H54 (cell line): ENCODE results near the gene UBASH3B.

Source experiments
- DNase-seq: peaks from one replicate; pipeline ENCODE4 v3.0.0; 2011; ENCODE audit warnings: low spot score, mixed read lengths; ENCODE audit not compliant: insufficient read length
- FAIRE-seq: peaks from 3 replicates; lab custom pipeline; 2011; peaks lifted over from hg19 to GRCh38; lab: Jason Lieb, UNC
- POLR2A ChIP-seq: IDR thresholded peaks from 2 replicates; pipeline ENCODE4 v1.6.1; 2011; ENCODE audit warnings: low read depth, mild to moderate bottlenecking, low read length

The UBASH3B gene

GRCh38 chr11:122714004-122714403 is 58.5 kb downstream of the UBASH3B start:
- FAIRE-seq = no peak
- no peak for DNase-seq
- TF ChIP-seq POLR2A = no peak

DNA sequence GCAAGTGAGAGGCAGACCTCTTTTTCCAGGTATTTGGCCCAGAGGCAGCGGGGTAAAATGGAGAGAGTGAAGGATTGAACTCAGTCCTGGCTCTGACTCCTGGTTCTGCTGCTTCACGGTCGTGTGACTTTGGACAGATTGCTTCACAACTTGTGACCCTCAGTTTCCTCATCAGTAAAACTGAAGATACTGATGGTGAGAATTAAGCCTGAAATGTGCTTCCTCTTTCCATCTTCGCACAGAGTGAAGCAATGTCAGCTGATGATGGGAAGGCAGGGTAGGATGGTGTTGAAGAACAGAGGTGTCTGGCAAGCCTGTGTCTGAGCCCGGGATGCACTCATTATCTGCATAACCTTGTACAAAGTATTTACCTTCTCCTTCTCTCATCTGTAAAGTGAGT is 59.0 kb downstream of the UBASH3B start:
- TF ChIP-seq POLR2A = no peak
- FAIRE-seq = no peak
- no peak for DNase-seq

DNA sequence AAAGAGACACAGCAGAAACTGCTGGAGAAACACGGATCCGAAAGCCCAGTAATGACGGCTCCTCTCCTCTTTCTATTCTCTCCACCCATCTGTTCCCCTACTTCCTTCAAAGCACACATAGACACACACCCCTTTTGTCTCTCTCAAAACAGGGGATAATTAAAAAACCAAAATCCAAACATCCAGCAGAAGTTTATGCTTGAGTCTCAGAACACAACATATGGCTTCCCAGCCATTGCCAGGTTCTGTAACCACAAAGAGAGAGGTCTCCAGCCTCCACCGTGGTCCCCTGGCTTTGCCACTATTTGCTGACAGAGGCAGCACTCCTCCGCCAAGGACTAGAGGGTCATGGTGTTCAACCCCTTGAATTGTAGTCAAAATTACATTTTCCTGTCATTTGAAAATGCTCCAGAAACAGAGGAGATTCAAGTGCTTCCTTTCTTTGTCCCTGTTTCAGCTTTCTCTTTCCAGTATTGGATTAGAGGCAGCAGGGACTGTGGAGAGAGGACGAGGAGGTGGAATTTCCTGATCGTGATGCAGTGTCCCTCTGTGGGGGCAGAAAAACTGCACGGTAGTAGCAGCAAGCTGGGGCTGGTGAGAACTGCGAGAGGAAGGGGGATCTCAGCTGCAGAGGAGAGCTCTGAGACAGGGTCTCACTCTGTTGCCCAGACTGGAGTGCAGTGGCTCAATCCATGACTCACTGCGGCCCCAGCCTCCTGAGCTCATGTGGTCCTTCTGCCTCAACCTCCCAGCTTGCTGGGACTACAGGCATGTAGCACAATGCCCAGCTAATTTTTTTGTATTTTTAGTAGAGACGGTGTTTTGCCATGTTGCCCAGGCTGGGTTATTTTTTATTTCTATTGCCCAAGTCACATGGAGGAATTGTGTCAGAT is 60.3 kb downstream of the UBASH3B start:
- DNase-seq = no peak
- no peak for FAIRE-seq
- TF ChIP-seq POLR2A = no peak

GRCh38 chr11:122717264-122717867 is 61.8 kb downstream of the UBASH3B start:
- DNase-seq (no peak), FAIRE-seq (no peak)
- TF ChIP-seq POLR2A = no peak

DNA sequence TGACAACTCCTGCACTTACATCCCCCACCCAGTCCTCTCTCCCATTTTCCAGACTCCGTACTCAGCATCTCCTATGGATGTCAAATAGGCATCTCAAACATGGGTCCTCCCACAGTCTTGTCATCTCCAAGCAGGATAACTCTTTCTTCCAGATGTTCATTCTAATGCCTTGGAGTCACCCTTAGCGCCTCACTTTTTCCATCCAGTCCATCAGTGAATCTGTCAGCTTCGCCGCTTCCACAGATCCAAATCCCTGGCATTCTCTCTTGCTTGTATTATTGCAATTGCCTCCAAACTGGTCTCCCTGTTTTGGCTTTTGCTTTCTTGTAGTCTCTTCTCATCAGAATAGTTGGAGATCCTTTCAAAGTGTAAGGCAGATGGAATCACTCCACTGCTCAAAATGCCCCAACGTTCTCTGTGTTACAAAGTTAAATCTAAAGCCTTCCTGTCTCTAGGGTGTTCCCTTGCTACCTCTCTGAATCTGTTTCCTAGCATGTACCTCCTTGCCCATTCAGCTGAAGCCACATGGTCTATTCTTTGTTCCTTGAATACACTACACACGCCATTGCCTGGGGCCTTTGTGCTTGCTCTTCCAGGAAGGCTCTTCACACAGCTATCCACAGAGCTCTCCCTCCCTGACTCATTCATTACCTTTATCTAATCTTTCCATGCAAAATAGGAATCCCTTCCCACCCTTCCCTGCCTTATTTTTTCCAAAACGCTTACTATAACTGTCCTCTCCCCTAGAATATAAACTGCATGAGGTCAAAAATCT is 64.8 kb downstream of the UBASH3B start:
- no peak for TF ChIP-seq POLR2A
- no peak for FAIRE-seq

GRCh38 chr11:122721201-122721963 is 65.9 kb downstream of the UBASH3B start:
- FAIRE-seq (no peak), DNase-seq (no peak)
- TF ChIP-seq POLR2A = no peak

More for the DNA sequence above, 64.8 kb downstream of the UBASH3B start:
- no peak for DNase-seq

DNA sequence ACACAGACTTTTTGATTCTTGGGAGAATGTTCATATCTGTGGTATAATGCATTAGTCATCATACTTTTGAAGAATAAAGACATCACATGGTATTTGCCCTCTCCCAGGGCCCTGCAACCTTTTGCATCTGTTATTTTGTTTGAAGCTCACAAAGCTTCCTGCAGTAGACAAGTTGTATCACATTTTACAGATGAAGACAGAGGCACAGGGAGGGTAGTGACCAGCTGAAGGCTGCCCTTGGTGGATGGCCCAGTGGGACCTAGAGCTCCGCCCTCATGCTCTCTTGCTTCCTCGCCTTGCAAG is 66.4 kb downstream of the UBASH3B start:
- no peak for TF ChIP-seq POLR2A
- peak; percentile 24 for DNase-seq
- FAIRE-seq = peak; percentile 68

- no peak for TF ChIP-seq POLR2A
- DNase-seq (no peak), FAIRE-seq (no peak)
Observed at GRCh38 chr11:122723106-122723505, 67.6 kb downstream of the UBASH3B start.

GRCh38 chr11:122723576-122723975 is 68.1 kb downstream of the UBASH3B start:
- FAIRE-seq (no peak), DNase-seq (no peak)
- no peak for TF ChIP-seq POLR2A

- no peak for TF ChIP-seq POLR2A
- no peak for FAIRE-seq
- no peak for DNase-seq
Observed at GRCh38 chr11:122724520-122724919, 69.0 kb downstream of the UBASH3B start.

DNA sequence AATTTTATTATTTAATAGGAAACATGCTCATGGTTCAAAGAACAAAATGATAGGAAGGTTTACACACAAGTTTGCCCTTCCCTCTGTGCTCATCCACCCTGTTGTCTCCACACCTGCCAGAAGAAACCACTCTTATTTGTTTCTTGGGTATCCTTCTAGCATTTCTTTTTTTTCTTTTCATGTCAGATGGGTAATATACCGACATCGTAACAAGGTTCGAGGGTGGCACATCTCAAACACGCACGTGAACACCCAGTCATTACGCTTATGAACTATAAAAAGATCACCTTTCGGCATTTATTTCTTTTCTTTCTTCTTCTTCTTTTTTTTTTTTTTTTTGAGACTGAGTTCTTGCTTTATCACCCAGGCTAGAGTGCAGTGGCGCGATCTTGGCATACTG is 70.5 kb downstream of the UBASH3B start:
- TF ChIP-seq POLR2A = no peak
- DNase-seq = no peak
- FAIRE-seq = no peak

DNA sequence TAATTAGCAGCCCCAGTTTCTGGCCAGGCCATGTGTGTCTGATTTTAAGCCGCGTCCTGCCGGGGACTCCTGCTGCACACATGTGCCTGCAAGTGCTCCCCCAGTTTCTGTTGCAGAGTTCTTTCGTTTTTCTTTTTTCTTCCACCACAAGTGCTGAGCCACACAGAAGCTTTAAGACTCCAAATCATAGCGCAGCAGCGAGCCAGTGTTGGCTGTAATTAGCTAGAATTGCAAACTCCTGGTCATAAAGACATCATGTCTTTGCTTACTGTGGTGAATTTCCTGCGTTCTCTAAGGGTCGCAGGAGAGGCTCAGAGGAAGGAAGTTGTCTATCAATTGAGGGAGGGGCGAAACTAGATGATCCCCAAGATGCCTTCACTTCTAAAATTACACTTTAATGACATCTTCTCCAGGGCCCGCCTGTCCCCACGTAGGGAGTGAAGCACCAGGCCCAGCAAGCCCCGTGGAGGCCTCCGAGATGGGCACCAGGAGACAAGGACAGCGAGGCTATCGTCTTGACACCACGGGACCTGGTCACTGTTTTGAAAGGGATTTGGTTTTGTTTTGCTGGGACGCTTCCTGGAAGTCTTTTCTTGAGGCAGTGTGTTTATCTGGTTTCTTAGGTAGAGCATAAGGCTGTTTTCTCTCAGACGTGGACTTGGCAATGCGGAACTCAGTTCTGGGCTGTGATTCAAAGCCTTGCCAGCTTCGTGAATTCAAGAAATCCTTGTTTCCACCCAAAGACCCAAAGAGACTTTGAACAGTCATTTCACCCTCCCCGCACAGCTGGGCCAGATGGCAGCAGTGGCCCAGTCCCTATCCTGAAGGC is 71.8 kb downstream of the UBASH3B start:
- TF ChIP-seq POLR2A = no peak
- DNase-seq (no peak), FAIRE-seq (no peak)

GRCh38 chr11:122728561-122728960 is 73.0 kb downstream of the UBASH3B start:
- DNase-seq (no peak), FAIRE-seq (no peak)
- no peak for TF ChIP-seq POLR2A
